NCI-H82 treated with DMSO at 0.1 percent for 48 hours (cell line): ENCODE results near the gene FXYD3.

ENCODE experiments used
- DNase-seq: peaks from one replicate; lab custom pipeline; 2025; ENCODE audit not compliant: unreplicated experiment; lab: John Stamatoyannopoulos, UW

The FXYD3 gene

GRCh38 chr19:35157431-35157830, 41.8 kb downstream of the FXYD3 start:
- DNase-seq: no peak

- no peak for DNase-seq
Observed at GRCh38 chr19:35159606-35160005, 44.0 kb downstream of the FXYD3 start.

GRCh38 chr19:35160629-35161433, 45.2 kb downstream of the FXYD3 start:
- no peak for DNase-seq

GRCh38 chr19:35161434-35161743, 45.8 kb downstream of the FXYD3 start:
- DNase-seq: no peak

- no peak for DNase-seq
Observed at GRCh38 chr19:35162471-35163326, 47.1 kb downstream of the FXYD3 start.

GRCh38 chr19:35164418-35164817, 48.8 kb downstream of the FXYD3 start:
- no peak for DNase-seq

- no peak for DNase-seq
Observed at GRCh38 chr19:35165200-35166058, 49.8 kb downstream of the FXYD3 start.

- DNase-seq: no peak
Observed at GRCh38 chr19:35166100-35167063, 50.8 kb downstream of the FXYD3 start.

GRCh38 chr19:35167251-35168119, 51.9 kb downstream of the FXYD3 start:
- no peak for DNase-seq

- no peak for DNase-seq
Observed at GRCh38 chr19:35168196-35168595, 52.6 kb downstream of the FXYD3 start.

- DNase-seq: no peak
Observed at GRCh38 chr19:35169221-35169995, 53.8 kb downstream of the FXYD3 start.

GRCh38 chr19:35170359-35171061, 54.9 kb downstream of the FXYD3 start:
- no peak for DNase-seq

- no peak for DNase-seq
Observed at GRCh38 chr19:35171730-35172129, 56.1 kb downstream of the FXYD3 start.
